NT2/D1 (cell line): ENCODE measurements around the gene EFCAB6.
A peak's percentile ranks its signal among the peaks of the same experiment; 100 is the strongest.

Source experiments
- DNase-seq: peaks from one replicate; pipeline ENCODE4 v3.0.0-alpha.2; 2011; ENCODE audit warnings: low read depth, low spot score
- H3K27me3 ChIP-seq: 2 replicates; pipeline ENCODE4 v1.6.0; 2011; ENCODE audit warnings: mild to moderate bottlenecking; ENCODE audit not compliant: insufficient read length, insufficient read depth
- H3K36me3 ChIP-seq: 2 replicates; pipeline ENCODE4 v1.6.1; 2011; ENCODE audit warnings: mild to moderate bottlenecking, low read length, mixed read lengths; ENCODE audit not compliant: insufficient read depth, insufficient read length
- H3K4me1 ChIP-seq: 2 replicates; pipeline ENCODE4 v1.5.1; 2011; ENCODE audit not compliant: insufficient read depth, insufficient read length
- H3K4me3 ChIP-seq: 2 replicates; pipeline ENCODE4 v1.5.1; 2011; ENCODE audit warnings: low read depth; ENCODE audit not compliant: insufficient read length
- H3K9ac ChIP-seq: 2 replicates; pipeline ENCODE4 v1.6.0; 2011; ENCODE audit warnings: low read depth; ENCODE audit not compliant: insufficient read length
- H3K9me3 ChIP-seq: 2 replicates; pipeline ENCODE4 v1.5.1; 2011; ENCODE audit warnings: mild to moderate bottlenecking, low read length; ENCODE audit not compliant: insufficient read depth
- SUZ12 ChIP-seq: IDR thresholded peaks from 2 replicates; pipeline ENCODE4 v1.6.1; 2011; ENCODE audit not compliant: insufficient read length, insufficient read depth; ENCODE audit errors: extremely low read depth
- YY1 ChIP-seq: IDR thresholded peaks from 2 replicates; pipeline ENCODE4 v1.6.1; 2011; ENCODE audit not compliant: insufficient read length, insufficient read depth
- ZNF274 ChIP-seq: IDR thresholded peaks from 2 replicates; pipeline ENCODE4 v1.6.1; 2011; ENCODE audit warnings: mild to moderate bottlenecking, low read depth, low read length

The EFCAB6 gene

GRCh38 chr22:43542681-43543521 is 269.2 kb downstream of the EFCAB6 start:
- Histone ChIP-seq H3K9me3 (no peaks in the 10 kb centered on the region), H3K4me1 (no peaks in the 10 kb centered on the region), H3K4me3 (no peak overlapping the region), H3K27me3 (no peaks in the 10 kb centered on the region), H3K9ac (no peak overlapping the region), H3K36me3 (no peaks in the 10 kb centered on the region)
- TF ChIP-seq ZNF274 (no peak), SUZ12 (no peak), YY1 (no peak)
- DNase-seq: no peak

- DNase-seq: no peak
- Histone ChIP-seq H3K27me3 (no peaks in the 10 kb centered on the region), H3K36me3 (no peaks in the 10 kb centered on the region), H3K4me3 (no peak overlapping the region), H3K4me1 (no peaks in the 10 kb centered on the region), H3K9me3 (peaks cover 7% of the 10 kb centered on the region; the same call in 1 of the 2 replicates), H3K9ac (no peak overlapping the region)
- TF ChIP-seq SUZ12 (no peak), ZNF274 (no peak), YY1 (no peak)
Measured at GRCh38 chr22:43541462-43542407, 270.4 kb downstream of the EFCAB6 start.

- TF ChIP-seq SUZ12 (no peak), YY1 (no peak), ZNF274 (no peak)
- Histone ChIP-seq H3K9me3 (peaks cover 14% of the 10 kb centered on the region; the same call in 1 of the 2 replicates), H3K27me3 (no peaks in the 10 kb centered on the region), H3K4me1 (no peaks in the 10 kb centered on the region), H3K36me3 (no peaks in the 10 kb centered on the region), H3K4me3 (no peak overlapping the region), H3K9ac (no peak overlapping the region)
- DNase-seq: no peak
Measured at GRCh38 chr22:43541022-43541421, 271.1 kb downstream of the EFCAB6 start.

- no peak for TF ChIP-seq YY1
- TF ChIP-seq SUZ12: no peak
- TF ChIP-seq ZNF274: no peak
- Histone ChIP-seq H3K9ac (no peak overlapping the region), H3K27me3 (no peaks in the 10 kb centered on the region), H3K4me3 (no peak overlapping the region), H3K4me1 (no peaks in the 10 kb centered on the region), H3K9me3 (peaks cover 18% of the 10 kb centered on the region; the same call in 1 of the 2 replicates), H3K36me3 (no peaks in the 10 kb centered on the region)
- no peak for DNase-seq
Measured at GRCh38 chr22:43540529-43540923, 271.6 kb downstream of the EFCAB6 start.

- Histone ChIP-seq H3K4me3 (no peak overlapping the region), H3K36me3 (no peaks in the 10 kb centered on the region)
Measured at GRCh38 chr22:43539572-43540528, 272.3 kb downstream of the EFCAB6 start.

GRCh38 chr22:43537019-43537585 is 275.0 kb downstream of the EFCAB6 start:
- H3K9ac ChIP-seq: no peak overlapping the region
- H3K36me3 ChIP-seq: no peaks in the 10 kb centered on the region
- peaks cover 18% of the 10 kb centered on the region; the same call in 1 of the 2 replicates for H3K9me3 ChIP-seq
- H3K4me3 ChIP-seq: no peak overlapping the region
- no peak for TF ChIP-seq YY1
- TF ChIP-seq ZNF274: no peak
- no peak for TF ChIP-seq SUZ12
- peak; percentile 22 for DNase-seq
- no peaks in the 10 kb centered on the region for H3K4me1 ChIP-seq
- H3K27me3 ChIP-seq: no peaks in the 10 kb centered on the region

More at GRCh38 chr22:43539572-43540528, 272.3 kb downstream of the EFCAB6 start:
- Histone ChIP-seq H3K9me3 (peaks cover 18% of the 10 kb centered on the region; the same call in 1 of the 2 replicates), H3K4me1 (no peaks in the 10 kb centered on the region), H3K27me3 (no peaks in the 10 kb centered on the region), H3K9ac (no peak overlapping the region)
- no peak for DNase-seq
- TF ChIP-seq ZNF274: no peak
- TF ChIP-seq SUZ12: no peak
- TF ChIP-seq YY1: no peak
